CD14-positive monocyte (primary cell): ENCODE results near the gene CST9L. TPM values are rescaled to one million over a fixed set of nuclear protein-coding genes. Genes with fewer than 3 reads are reported as not detected.

Experiments used
- DNase-seq, 3 donors: peaks; one replicate each; pipeline ENCODE4 v3.0.0-alpha.2; 2011 to 2022
- H2AFZ ChIP-seq: 2 replicates; pipeline ENCODE4 v1.6.0; 2012; ENCODE audit warnings: mild to moderate bottlenecking, low read depth, low read length, inconsistent platforms; ENCODE audit not compliant: insufficient read depth, poor library complexity, severe bottlenecking
- H3K27ac ChIP-seq, 2 donors: 1 replicate in 1 of 2; 2 replicates in 1 of 2; pipeline ENCODE4 v1.5.1; 2012 to 2013; ENCODE audit warnings: low read length in 2 of 2, control low read depth in 1 of 2, inconsistent platforms in 1 of 2, low read depth in 1 of 2, mild to moderate bottlenecking in 1 of 2
- H3K27me3 ChIP-seq, 2 donors: one replicate each; pipeline versions ENCODE4 v1.6.0 to v1.6.1; 2011 to 2013; ENCODE audit warnings: low read length in 2 of 2; ENCODE audit not compliant: control insufficient read depth in 2 of 2, insufficient read depth in 2 of 2
- H3K36me3 ChIP-seq, 2 donors: replicated peaks in 1 of 2; 1 replicate in 1 of 2; 2 replicates in 1 of 2; pipeline versions ENCODE4 v1.5.1 to v1.6.1; 2012 to 2013; ENCODE audit warnings: low read length in 2 of 2, control low read depth in 1 of 2, inconsistent platforms in 1 of 2, mild to moderate bottlenecking in 1 of 2; ENCODE audit not compliant: insufficient read depth in 2 of 2, control insufficient read depth in 1 of 2
- H3K4me1 ChIP-seq, 2 donors: 1 replicate in 1 of 2; 2 replicates in 1 of 2; pipeline versions ENCODE4 v1.5.1 to v1.6.1; 2012 to 2013; ENCODE audit warnings: low read length in 2 of 2, control low read depth in 1 of 2, inconsistent platforms in 1 of 2, mild to moderate bottlenecking in 1 of 2, moderate library complexity in 1 of 2; ENCODE audit not compliant: insufficient read depth in 2 of 2, control insufficient read depth in 1 of 2
- H3K4me2 ChIP-seq: replicated peaks from 2 replicates; pipeline ENCODE3; 2012; ENCODE audit warnings: low read length, moderate library complexity, mild to moderate bottlenecking; ENCODE audit not compliant: poor library complexity, severe bottlenecking; ENCODE audit errors: extremely low read depth
- H3K4me3 ChIP-seq, 3 experiments: fragments of 200-600 bp in 1 of 3; sonication (generic) in 1 of 3; replicated peaks in 1 of 3; 1 replicate in 2 of 3; 2 replicates in 1 of 3; pipeline ENCODE4 v1.5.1; 2011 to 2013; ENCODE audit warnings: low read length in 3 of 3, mild to moderate bottlenecking in 3 of 3, control low read depth in 2 of 3, low read depth in 2 of 3, inconsistent platforms in 1 of 3, moderate library complexity in 1 of 3
- H3K79me2 ChIP-seq: 2 replicates; pipeline ENCODE4 v1.6.0; 2012; ENCODE audit warnings: mild to moderate bottlenecking, control low read depth, inconsistent platforms, low read length, moderate library complexity; ENCODE audit not compliant: insufficient read depth
- H3K9ac ChIP-seq: 2 replicates; pipeline ENCODE4 v1.6.0; 2017; ENCODE audit warnings: low read length, mild to moderate bottlenecking; ENCODE audit not compliant: insufficient read depth, poor library complexity, severe bottlenecking
- H3K9me3 ChIP-seq, 2 donors: replicated peaks in 1 of 2; 1 replicate in 1 of 2; 2 replicates in 1 of 2; pipeline versions ENCODE4 v1.5.1 to v1.6.1; 2012 to 2013; ENCODE audit warnings: low read length in 2 of 2, control low read depth in 1 of 2; ENCODE audit not compliant: control insufficient read depth in 1 of 2, insufficient read depth in 1 of 2
- H4K20me1 ChIP-seq: 2 replicates; pipeline ENCODE4 v1.6.0; 2012; ENCODE audit warnings: mild to moderate bottlenecking, low read length, control low read depth, moderate library complexity; ENCODE audit not compliant: insufficient read depth
- H3K27ac Mint-ChIP-seq, 7 donors: one replicate each; pipeline ENCODE4 v1.8.0; 2020; ENCODE audit warnings: mild to moderate bottlenecking in 7 of 7, mixed read lengths in 7 of 7, moderate library complexity in 6 of 7, inconsistent platforms in 2 of 7
- H3K27me3 Mint-ChIP-seq, 3 donors: one replicate each; pipeline ENCODE4 v1.8.0; 2021 to 2022; ENCODE audit warnings: low read depth in 3 of 3, mild to moderate bottlenecking in 3 of 3, mixed read lengths in 3 of 3, moderate library complexity in 3 of 3, inconsistent platforms in 1 of 3
- H3K36me3 Mint-ChIP-seq, 2 donors: one replicate each; pipeline ENCODE4 v1.8.0; 2020; ENCODE audit warnings: mixed read lengths in 2 of 2, inconsistent platforms in 1 of 2, mild to moderate bottlenecking in 1 of 2
- H3K4me1 Mint-ChIP-seq: one replicate; pipeline ENCODE4 v1.8.0; 2020; ENCODE audit warnings: mild to moderate bottlenecking, mixed read lengths
- H3K4me3 Mint-ChIP-seq, 2 donors: one replicate each; pipeline ENCODE4 v1.8.0; 2020; ENCODE audit warnings: mild to moderate bottlenecking in 2 of 2, mixed read lengths in 2 of 2, moderate library complexity in 1 of 2
- H3K9me3 Mint-ChIP-seq, 7 donors: one replicate each; pipeline ENCODE4 v1.8.0; 2020 to 2022; ENCODE audit warnings: mixed read lengths in 7 of 7, mild to moderate bottlenecking in 6 of 7, moderate library complexity in 6 of 7, inconsistent platforms in 2 of 7
- WGBS: methylation state at CpG from one replicate; pipeline ENCODE4 v1.1.5; 2013; ENCODE audit warnings: missing lambda C conversion rate; ENCODE audit not compliant: insufficient coverage; 5-methylcytosine and 5-hydroxymethylcytosine counted together
- intact Hi-C, 2 donors: fragments of 100-400 bp; cut with micrococcal nuclease; formaldehyde crosslinking; loops; one replicate each; pipeline versions ENCODE4 v1.15.0 to v1.15.1; 2023
- polyA plus RNA-seq, 3 donors: library from polyadenylated mRNA; depleted of rRNA in 1 of 3; unstranded in 2 of 3; stranded (reverse) in 1 of 3; fragments of 300-500 nt in 2 of 3; fragments of >200 nt in 1 of 3; fragmentation: Illumina TruSeq in 2 of 3; gene quantifications; 1 replicate in 2 of 3; 2 replicates in 1 of 3; pipeline ENCODE4 v1.2.3, GENCODE V29; 2012 to 2021
- TF ChIP-seq, protein P1 (sequence below): fragments of 200-600 bp; IDR thresholded peaks from one replicate; pipeline ENCODE4 v1.8.0; 2022; ENCODE audit warnings: antibody characterized with exemption, mild to moderate bottlenecking

The CST9L gene
- polyA plus RNA-seq, 3 donors = not detected

DNA sequence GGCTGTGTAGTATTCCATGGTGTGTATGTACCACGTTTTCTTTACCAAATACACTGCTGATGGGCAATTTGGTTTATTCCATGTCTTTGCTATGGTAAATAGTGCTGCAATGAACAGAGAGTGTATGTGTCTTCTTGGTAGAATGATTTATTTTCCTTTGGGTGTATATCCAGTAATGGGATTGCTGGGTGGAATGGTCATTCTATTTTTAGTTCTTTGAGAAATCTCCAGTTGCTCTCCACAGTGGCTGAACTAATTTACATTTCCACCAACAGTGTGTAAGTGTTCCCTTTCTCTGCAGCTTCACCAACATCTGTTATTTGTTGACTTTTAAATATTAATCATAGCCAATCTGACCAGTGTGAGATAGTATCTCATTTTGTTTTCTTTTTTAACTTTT, 13.9 kb downstream of the CST9L start:
- Mint-ChIP-seq H3K36me3 (no peaks in the 10 kb centered on the region), H3K4me1 (no peaks in the 10 kb centered on the region), H3K27ac (no peak overlapping the region), H3K27me3 (peaks cover 5 to 12% (median 10%) of the 10 kb centered on the region in 3 donors), H3K9me3 (peaks cover 2 to 21% (median 7%) of the 10 kb centered on the region in 7 donors), H3K4me3 (no peak overlapping the region)
- Histone ChIP-seq H3K9ac (no peak overlapping the region), H3K4me3 (no peak overlapping the region), H3K27me3 (no peaks in the 10 kb centered on the region), H3K4me2 (no peak overlapping the region), H3K27ac (no peak overlapping the region), H3K9me3 (no peaks in the 10 kb centered on the region), H4K20me1 (no peaks in the 10 kb centered on the region), H2AFZ (no peak overlapping the region), H3K4me1 (no peaks in the 10 kb centered on the region), H3K36me3 (no peaks in the 10 kb centered on the region), H3K79me2 (no peaks in the 10 kb centered on the region)
- intact Hi-C loops = no loop called here
- no CpG with 5 or more reads among the region's 1 CpG for WGBS
- no peak for DNase-seq
- TF ChIP-seq, protein P1, sequence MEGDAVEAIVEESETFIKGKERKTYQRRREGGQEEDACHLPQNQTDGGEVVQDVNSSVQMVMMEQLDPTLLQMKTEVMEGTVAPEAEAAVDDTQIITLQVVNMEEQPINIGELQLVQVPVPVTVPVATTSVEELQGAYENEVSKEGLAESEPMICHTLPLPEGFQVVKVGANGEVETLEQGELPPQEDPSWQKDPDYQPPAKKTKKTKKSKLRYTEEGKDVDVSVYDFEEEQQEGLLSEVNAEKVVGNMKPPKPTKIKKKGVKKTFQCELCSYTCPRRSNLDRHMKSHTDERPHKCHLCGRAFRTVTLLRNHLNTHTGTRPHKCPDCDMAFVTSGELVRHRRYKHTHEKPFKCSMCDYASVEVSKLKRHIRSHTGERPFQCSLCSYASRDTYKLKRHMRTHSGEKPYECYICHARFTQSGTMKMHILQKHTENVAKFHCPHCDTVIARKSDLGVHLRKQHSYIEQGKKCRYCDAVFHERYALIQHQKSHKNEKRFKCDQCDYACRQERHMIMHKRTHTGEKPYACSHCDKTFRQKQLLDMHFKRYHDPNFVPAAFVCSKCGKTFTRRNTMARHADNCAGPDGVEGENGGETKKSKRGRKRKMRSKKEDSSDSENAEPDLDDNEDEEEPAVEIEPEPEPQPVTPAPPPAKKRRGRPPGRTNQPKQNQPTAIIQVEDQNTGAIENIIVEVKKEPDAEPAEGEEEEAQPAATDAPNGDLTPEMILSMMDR = no peak

DNA sequence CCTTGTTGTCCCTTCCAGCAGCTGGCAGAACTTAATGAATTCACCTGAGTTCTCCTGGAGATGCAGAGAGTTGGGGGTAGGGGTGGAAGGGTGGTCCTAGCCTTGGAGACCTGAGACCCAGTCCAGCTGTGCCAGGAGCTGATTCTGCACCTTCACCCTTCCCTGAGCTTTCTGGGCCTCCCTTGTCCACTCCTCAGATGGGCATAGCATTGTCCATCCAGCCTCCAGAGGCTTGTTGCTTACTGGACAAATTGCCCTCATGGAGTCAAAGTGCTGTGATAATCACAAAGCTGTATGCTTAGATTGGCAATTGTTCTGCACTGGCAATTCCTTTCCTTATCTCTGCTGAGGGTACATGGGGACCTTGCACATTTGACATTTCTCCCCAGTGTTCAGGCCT, 16.5 kb downstream of the CST9L start:
- Histone ChIP-seq H3K27me3 (no peaks in the 10 kb centered on the region), H3K4me3 (no peak overlapping the region), H3K4me2 (no peak overlapping the region), H3K9ac (no peak overlapping the region), H3K9me3 (no peaks in the 10 kb centered on the region), H3K27ac (no peak overlapping the region), H3K4me1 (no peaks in the 10 kb centered on the region), H4K20me1 (no peaks in the 10 kb centered on the region), H2AFZ (no peak overlapping the region), H3K36me3 (no peaks in the 10 kb centered on the region), H3K79me2 (no peaks in the 10 kb centered on the region)
- TF ChIP-seq, protein P1 = no peak
- DNase-seq = no peak
- no peak overlapping the region for H3K27ac Mint-ChIP-seq
- intact Hi-C loops = no loop called here
- no peaks in the 10 kb centered on the region for H3K4me1 Mint-ChIP-seq
- H3K36me3 Mint-ChIP-seq = no peaks in the 10 kb centered on the region
- peaks cover 6 to 8% (median 7%) of the 10 kb centered on the region in 3 donors for H3K27me3 Mint-ChIP-seq
- no peak overlapping the region for H3K4me3 Mint-ChIP-seq
- H3K9me3 Mint-ChIP-seq = peaks cover 0 to 3% (median 0%) of the 10 kb centered on the region in 7 donors
